ENCODE data around the gene SLCO2A1.

DNA sequence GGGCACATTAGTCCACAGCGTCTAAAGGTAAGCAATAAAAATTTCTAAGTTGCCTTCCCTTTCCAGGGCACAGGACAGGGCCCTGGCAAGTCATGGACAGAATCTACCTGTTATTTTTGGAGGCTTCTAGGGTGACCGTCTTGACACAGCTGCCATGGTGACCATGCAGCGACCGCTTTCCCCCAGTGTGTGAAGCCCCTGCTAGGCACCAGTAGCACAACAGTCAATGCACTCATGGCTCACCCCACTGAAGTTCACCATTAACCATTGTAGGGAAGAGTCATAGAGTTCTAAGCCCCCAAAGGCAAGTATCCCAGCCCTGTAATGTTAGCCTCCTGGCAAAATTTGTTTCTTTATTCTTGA, 43.8 kb upstream of the SLCO2A1 start:
- TF ChIP-seq CTCF (conservative IDR thresholded peaks at IDR 0.05 in 1 of 2, IDR thresholded peaks at IDR 0.05 in 1 of 2; ENCODE audit: low read depth in 1 of 2, low read length in 2 of 2) (no peak), EZH2 (IDR thresholded peaks at IDR 0.05; ENCODE audit: low read length, missing control alignments) (no peak)

Measured in fibroblast of lung (primary cell).